ENCODE measurements around the gene ASIC4. TPM values are rescaled to one million over a fixed set of nuclear protein-coding genes. Genes with fewer than 3 reads are reported as not detected.

ASIC4 gene
- total RNA-seq, 1 experiment from 2014 or later: 0.79 TPM

- no peak for TF ChIP-seq KAT7 (CRISPR knock-in tag; IDR thresholded peaks at IDR 0.05; ENCODE audit: borderline replicate concordance)
- TF ChIP-seq MYBL2 (CRISPR knock-in tag; IDR thresholded peaks at IDR 0.05): no peak
Observed at GRCh38 chr2:219502618-219503017, 11.7 kb upstream of the ASIC4 start (continued).

- Mint-ChIP-seq H3K4me1 (peaks cover 63% of the 10 kb centered on the region), H3K4me3 (no peak overlapping the region), H3K36me3 (peaks cover 14% of the 10 kb centered on the region), H3K27ac (no peak overlapping the region), H3K27me3 (ENCODE audit: low read depth) (peaks cover 4% of the 10 kb centered on the region), H3K9me3 (no peaks in the 10 kb centered on the region)
- CTCF ChIA-PET: interaction anchor here (4.2 to 41.3 kb wide), 4 partner anchors 14 to 102 kb away, joined by 24 to 2316 read pairs (median 179); partner anchors contain the start of gene GMPPA
- no peak for DNase-seq (ENCODE audit: low spot score)
- no peak for ATAC-seq
- POLR2A ChIA-PET: no interaction called here
- TF ChIP-seq SMAD3 (CRISPR knock-in tag; IDR thresholded peaks at IDR 0.05; ENCODE audit: borderline replicate concordance) (no peak), E2F4 (CRISPR knock-in tag; IDR thresholded peaks at IDR 0.05; ENCODE audit: borderline replicate concordance, low read depth) (no peak), AR (CRISPR knock-in tag; IDR thresholded peaks at IDR 0.05) (no peak), ZNF532 (CRISPR knock-in tag; IDR thresholded peaks at IDR 0.05; ENCODE audit: borderline replicate concordance) (no peak), ATF3 (CRISPR knock-in tag; conservative IDR thresholded peaks at IDR 0.05) (no peak), ATF6 (CRISPR knock-in tag; IDR thresholded peaks at IDR 0.05) (no peak), MLX (CRISPR knock-in tag; IDR thresholded peaks at IDR 0.05) (no peak), CTCF (IDR thresholded peaks at IDR 0.05) (no peak), FOXK1 (CRISPR knock-in tag; IDR thresholded peaks at IDR 0.05) (no peak), ZNF219 (CRISPR knock-in tag; IDR thresholded peaks at IDR 0.05; ENCODE audit: borderline replicate concordance) (no peak), ETV6 (CRISPR knock-in tag; IDR thresholded peaks at IDR 0.05) (no peak), MYBL2 (CRISPR knock-in tag; IDR thresholded peaks at IDR 0.05) (no peak), ARID4B (CRISPR knock-in tag; IDR thresholded peaks at IDR 0.05; ENCODE audit: borderline replicate concordance) (no peak), ELF4 (CRISPR knock-in tag; IDR thresholded peaks at IDR 0.05; ENCODE audit: low read depth) (no peak), NFYB (CRISPR knock-in tag; conservative IDR thresholded peaks at IDR 0.05; ENCODE audit: low read depth) (no peak), GRHL2 (CRISPR knock-in tag; IDR thresholded peaks at IDR 0.05; ENCODE audit: insufficient replicate concordance, severe bottlenecking) (no peak)
Observed at GRCh38 chr2:219505585-219505984, 8.7 kb upstream of the ASIC4 start.

Measured in WTC11 (cell line).